MM.1S (cell line): ENCODE measurements around the gene SNX15.

Source experiments
- CTCF ChIP-seq: fragments of 300-600 bp; sonication (generic); IDR thresholded peaks from 2 replicates; pipeline ENCODE4 v1.5.1; 2016; ENCODE audit warnings: antibody characterized with exemption, low read length, mixed read lengths
- EZH2 ChIP-seq: fragments of 300-600 bp; sonication (generic); optimal IDR thresholded peaks from 2 replicates; pipeline ENCODE3; 2017; ENCODE audit warnings: low read depth, mild to moderate bottlenecking, antibody characterized with exemption, low read length, mixed read lengths
- EZH2phosphoT487 ChIP-seq: fragments of 300-600 bp; sonication (generic); IDR thresholded peaks from 2 replicates; pipeline ENCODE4 v1.6.1; 2018; ENCODE audit warnings: antibody characterized with exemption, low read length

DNA sequence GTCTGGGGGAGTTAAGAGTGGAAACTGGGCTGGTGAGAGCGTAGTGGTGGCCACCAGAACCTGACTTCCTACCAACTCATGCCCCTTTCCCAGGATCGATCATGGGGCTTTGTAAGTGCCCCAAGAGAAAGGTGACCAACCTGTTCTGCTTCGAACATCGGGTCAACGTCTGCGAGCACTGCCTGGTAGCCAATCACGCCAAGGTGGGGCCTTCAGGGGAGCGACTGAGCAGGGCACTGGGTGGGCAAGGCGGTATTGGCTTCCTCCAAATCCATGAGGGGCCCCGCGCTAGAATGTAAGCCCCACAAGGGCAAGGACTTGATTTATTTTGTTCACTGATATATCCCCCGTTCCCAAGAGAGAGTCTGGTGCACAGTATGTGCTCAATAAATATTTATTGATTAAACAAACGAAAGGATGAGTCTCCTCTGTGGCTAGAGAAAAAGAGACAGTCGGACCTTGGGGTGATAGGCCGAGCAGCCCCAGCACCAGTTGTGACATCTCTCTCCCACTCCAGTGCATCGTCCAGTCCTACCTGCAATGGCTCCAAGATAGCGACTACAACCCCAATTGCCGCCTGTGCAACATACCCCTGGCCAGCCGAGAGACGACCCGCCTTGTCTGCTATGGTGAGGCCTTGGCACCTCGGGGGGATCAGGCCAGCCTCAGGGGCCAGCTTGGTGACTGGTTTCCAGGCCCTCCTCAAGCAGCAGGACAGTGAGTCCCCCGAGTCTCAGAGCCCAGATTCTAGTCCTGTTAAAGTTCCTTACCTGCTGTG, 57.5 kb downstream of the SNX15 start:
- no peak for TF ChIP-seq CTCF
- no peak for TF ChIP-seq EZH2
- TF ChIP-seq EZH2phosphoT487, result no peak
